ENCODE results near the gene ADGRA1.
"Not testable (repeated sequence)": the region's sequence is repeated elsewhere in the genome, so short reads cannot be mapped to it uniquely, and the experiment has no call there.

The ADGRA1 gene

DNA sequence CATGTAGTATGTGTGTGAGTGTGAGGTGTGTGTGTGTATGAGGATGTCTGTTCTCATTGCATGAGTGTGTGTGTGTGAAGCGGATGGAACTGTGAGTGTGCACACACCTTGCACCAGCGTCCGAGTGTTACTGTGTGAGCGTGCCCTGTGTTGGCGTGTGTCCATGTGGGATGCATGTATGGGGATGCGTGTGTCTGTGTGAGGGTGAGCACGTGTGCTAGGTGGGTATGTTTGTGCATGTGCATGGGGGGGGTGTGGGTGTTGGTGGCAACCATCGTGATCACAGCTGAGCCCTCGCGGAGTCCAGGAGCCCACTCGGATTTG is 78.7 kb downstream of the ADGRA1 start:
- no peak for DNase-seq

DNA sequence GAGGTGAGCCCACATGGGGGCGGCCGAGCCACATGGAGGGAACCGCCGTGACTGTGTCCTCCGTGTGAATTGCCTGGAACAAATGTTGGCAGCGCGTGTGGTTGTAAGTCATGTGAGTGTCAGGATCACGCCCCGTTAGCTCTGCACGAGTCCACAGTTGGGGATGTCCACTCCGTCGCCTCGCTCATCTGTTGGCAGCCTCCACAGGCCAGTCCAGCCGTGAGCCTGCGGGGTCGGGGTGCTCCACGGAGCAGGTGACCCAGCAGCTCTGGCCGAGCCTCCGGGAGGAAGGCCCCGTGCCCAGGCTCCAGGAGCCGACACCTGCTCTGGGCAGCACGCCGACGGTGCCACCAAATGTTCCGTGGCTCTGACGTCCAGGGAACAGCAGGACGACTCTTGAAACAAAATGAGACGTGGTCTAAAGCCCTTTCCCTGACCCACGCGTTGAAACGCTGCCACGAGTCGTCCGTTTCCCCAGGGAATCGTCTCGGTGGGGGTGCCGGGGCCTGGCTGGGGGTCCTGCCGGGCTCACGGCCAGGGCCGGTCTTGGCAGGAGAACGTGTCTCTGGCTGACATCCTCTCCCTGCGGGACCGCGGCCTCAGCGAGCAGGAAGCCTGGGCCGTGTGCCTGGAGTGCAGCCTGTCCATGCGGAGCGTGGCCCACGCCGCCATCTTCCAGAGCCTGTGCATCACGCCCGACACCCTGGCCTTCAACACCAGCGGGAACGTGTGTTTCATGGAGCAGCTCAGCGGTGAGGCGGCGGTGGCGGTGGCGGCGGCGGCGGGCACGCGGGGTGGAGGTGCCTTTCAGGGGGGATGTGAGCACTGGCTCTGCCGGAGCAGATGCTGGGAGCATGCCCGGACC is 79.3 kb downstream of the ADGRA1 start:
- no peak for DNase-seq

DNA sequence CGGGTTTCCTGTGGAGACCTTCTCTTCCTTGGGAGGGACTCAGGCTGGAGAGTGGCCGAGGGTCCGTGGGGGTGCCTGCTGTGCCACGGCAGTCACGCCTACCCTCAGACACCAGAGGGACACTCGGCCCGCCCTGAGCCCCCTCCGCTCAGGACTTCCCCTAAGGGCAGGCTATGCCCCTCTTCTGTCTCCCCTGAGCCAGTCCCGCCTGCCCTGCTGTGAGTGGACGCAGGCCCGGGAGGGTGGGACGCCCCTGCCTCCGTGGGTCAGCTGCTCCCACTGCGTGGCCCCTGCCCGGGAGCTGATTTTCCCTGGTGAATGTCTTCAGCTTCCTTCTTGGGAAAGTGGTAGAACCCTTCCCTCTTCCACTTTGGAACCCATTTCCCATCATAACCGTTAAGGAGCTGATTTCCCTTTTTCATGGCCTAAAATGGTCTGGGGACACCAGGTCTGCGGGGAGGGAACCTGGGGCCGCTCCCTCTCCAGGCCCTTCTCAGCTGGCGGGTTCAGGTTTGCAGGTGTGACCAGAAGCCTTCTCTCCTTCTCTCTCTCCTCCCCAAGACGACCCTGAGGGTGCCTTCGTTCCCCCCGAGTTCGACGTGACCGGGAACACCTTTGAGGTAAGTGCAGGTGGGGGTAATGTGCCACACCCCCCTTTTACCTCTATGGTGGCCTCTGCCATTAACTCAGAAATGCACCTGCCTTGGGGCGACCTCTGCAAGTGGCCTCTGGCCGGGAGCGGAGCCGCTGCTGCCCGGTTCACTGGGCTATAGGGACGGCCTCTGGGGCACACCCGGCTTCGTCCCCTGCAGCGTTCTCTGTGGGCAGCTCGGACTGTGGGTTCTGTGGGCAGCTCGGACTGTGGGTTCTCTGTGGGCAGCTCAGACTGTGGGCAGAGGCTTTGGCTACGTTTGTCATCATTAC is 80.2 kb downstream of the ADGRA1 start:
- no peak for DNase-seq

DNA sequence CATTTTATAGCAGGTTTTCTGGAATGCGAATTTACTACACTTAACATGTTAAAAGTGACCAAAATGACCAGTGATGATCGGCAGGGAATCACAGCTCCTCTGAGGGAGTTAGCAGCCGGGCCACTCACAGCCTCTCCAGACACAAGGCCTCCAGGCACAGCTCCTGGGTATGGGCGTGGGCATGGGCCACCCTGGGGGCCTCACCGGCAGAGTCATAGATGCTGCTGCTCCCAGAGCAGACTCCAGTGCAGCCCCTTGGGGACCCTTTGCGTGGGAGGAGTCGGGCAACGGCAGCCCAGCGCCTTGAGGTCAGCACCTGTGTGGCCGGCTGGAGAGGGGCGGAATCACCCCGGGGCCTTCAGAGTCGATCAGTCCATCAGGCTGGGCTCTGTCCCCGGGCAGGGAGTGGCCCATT is 80.9 kb downstream of the ADGRA1 start:
- no peak for DNase-seq

DNA sequence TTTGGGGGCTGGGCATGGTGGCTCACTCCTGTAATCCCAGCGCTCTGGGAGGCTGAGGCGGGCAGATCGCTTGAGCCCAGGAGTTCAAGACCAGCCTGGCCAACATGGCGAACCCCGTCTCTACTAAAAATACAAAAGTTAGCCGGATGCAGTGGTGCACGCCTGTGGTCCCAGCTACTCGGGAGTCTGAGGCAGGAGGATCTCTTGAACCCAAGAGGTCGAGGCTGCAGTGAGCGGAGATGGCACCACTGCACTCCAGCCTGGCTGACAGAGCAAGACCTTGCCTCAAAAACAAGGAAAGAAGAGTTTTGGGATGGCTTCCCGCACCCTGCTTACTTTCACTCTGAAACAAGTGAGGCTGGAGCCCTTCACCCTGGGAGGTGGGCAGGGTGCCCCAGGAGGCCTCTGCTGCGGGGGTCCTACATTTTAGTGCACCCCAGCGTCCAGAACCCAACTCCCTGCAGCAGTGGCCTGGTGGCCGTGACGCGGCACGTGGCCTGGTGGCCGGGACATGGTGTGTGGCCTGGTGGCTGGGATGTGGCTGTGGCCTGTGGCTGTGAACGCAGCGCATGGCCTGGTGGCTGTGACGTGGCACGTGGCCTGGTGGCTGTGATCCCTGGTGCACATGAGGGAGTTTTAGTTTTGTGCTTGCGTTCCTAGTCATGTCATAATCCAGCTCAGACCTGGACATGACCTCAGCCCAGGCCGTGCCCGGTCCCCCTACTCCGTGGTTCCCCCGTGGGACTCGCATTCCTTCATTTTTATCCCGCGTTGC is 81.6 kb downstream of the ADGRA1 start:
- DNase-seq, result no peak

DNA sequence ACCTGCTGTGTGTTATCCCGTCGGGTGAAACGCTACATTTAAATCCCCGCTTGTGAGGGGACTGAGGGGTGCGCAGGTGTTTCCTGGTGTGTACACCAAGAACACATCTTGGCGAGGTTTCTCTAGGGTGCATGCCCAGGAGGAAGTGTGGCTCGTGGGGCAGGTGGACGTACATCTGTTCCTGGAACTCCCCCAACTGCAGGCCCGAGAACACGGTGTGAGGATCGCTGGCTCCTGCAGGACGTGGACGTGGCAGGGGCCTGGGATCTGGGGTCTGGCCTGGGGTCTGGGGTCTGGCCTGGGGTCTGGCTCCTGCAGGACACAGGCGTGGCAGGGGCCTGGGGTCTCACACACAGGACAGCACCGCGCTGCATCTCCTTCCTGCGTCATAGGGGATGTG is 82.4 kb downstream of the ADGRA1 start:
- no peak for DNase-seq

DNA sequence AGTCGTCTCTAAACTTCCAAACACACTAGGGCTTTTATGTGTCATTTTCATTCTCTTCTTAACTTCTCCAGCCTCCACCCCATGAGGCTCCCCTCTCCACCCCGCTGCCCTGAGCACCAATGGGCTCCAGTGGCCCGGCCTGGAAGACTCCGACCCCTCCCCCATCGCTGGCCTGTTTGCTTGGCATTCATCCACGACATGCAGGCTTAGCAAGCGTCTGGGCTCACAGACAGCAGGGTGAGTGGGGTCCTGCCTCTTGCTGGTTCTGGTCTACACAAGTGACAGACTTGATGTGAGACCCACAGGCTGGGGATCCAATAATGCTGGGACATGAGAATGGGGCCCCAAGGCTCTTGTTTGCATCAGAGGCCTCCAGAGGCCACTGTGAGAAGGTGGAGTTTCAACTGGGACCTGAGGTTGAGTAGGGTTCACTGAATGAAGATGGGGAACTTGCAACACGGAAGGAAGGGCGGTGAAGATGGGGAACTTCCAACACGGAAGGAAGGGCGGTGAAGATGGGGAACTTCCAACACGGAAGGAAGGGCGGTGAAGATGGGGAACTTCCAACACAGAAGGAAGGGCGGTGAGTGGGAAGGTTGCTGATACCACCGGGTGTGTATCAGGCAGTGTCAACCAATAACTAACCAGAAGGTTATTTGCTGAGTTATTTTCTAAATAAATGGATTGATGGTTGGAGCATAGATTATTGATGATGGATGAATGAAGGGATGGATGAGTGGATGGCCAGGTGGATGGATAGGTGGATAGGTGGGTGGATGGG is 86.3 kb downstream of the ADGRA1 start:
- DNase-seq, result no peak

DNA sequence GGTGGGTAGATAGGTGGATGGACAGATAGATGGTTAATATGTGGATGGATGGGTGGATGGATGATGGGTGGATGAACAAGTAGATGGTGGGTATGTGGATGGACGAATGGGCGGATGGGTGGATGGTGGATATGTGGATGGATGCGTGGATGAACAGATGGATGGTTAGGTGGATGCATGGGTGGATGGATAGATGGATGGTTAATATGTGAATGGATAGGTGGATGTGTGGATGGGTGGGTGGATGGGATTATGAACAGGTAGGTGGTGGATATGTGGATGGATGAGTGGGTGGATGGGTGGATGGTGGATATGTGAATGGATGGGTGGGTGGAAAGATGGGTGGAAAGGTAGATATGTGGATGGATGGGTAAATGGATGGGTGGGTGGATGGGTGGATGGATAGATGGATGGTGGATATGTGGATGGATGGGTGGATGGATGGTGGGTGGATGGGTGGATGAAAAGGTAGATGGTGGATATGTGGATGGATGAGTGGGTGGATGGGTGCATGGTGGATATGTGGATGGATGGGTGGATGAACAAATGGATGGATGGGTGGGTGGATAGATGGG is 87.1 kb downstream of the ADGRA1 start:
- no peak for DNase-seq

DNA sequence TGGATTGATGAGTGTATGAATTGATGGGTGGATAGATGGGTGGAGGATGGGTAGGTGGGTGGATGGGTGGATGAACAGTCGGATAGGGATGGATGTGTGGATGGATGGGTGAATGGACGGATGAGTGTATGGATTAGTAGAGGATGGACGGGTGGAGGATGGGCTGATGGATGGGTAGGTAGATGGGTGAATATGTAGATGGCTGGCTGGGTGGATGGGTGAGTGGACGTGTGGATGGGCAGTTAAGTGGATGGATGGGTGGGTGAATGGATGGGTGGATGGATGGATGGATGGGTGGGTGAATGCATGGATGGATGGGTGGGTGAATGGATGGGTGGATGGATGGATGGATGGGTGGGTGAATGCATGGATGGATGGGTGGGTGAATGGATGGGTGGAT is 87.9 kb downstream of the ADGRA1 start:
- DNase-seq, result not testable (repeated sequence)

DNA sequence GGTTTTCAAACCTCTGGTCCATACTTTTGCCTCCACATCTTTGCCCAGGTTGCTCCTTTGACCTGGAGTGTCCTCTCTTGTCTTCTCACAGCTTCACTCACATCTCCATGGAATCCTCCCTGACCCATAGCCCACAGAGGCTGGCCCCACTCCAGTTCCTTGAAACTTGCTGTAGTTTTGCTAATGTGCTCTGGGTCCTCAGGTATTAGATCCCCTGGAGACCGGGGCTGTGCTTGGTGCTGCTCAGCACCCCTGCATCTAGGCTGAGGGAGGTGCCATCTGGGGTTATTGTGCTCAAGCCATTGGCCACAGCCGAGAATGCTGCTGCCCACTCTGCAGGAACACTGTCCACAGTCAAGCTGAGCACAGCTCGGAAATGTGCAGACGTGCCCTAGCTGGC is 88.8 kb downstream of the ADGRA1 start:
- DNase-seq, result no peak

DNA sequence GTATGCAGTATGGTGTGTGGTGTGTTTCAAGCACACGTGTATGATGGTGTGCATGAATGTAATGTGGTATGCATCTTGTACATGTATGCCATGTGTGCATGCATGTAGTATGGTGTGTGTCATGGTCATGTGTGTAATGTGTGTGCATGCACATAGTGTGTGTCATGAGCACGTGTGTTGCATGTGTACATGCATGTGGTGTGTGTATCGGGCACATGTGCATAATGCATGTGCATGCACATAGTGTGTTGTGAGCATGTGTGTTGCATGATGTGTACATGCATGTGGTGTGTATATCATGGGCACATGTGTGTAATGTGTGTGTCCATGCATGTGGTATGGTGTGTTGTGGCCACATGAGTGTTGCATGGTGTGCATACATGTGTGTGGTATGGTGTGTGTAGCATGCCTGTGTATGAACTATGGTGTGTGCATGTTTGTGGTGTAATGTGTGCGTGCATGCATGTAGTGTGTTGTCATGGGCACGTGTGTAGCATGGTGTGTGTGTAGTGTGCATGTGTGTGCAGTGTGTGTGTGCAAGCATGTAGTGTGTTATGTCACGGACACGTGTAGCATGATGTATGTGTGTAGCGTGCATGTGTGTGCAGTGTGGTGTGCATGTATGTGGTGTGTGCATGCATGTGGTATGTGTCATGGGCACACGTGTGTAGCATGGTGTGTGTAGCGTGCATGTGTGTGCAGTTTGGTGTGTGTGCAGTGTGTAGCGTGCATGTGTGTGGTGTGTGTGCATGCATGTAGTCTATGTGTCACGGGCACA is 89.8 kb downstream of the ADGRA1 start:
- DNase-seq, result no peak

DNA sequence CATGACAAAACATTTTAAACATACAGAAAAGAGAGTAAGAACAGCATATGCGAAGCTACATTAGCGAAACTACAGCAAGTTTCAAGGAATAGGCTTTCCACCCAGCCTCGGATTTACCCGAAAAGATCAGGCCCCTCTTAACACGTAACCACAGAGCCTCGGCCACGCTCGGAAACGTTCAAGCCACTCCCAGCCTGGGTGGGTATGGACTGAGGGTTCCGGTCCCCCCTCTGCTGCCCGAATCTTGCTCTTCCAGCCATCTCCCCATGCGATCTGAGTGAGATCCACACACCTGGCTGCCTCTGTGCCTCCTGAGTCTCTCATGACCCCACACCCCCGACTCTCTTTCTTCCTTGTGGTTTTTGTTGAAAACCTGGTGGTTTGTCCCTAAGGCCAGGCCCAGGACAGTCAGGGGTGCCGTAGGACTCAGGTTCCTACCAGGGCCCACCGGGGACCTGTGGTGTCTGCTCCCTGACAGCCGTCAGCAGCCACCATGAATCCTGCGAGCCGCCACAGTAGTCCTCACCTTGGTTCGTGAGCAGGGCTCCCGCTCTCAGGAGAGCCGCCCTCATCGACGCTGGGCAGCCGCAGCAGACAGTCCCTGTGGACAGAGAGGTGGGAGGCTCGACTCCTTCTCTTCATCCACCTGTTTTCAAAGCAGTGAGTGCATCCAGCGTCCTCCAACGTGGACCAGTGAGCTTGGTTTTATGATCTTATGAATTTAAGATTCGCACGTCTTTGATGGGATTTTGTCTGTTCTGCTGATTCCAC is 90.8 kb downstream of the ADGRA1 start:
- DNase-seq, result no peak

DNA sequence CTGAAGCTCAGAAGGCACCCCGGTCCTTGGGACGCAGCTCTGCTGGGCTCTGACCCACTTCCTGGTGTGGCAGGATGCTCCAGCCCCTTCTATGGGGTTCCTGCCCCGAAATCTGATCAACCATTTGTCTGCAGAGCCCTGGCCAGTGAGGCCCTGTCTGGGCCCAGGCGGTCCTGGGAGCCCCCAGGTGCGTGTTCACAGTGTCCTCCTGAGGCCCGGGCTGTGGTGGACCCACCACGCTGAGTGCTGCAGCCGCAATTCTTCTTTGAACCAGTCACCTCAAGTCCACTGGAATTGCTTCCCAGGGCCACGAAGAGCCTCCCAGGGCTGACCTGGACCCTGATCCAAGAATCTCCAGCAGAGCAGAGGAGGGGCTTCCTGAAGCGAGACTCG is 91.4 kb downstream of the ADGRA1 start:
- no peak for DNase-seq

DNA sequence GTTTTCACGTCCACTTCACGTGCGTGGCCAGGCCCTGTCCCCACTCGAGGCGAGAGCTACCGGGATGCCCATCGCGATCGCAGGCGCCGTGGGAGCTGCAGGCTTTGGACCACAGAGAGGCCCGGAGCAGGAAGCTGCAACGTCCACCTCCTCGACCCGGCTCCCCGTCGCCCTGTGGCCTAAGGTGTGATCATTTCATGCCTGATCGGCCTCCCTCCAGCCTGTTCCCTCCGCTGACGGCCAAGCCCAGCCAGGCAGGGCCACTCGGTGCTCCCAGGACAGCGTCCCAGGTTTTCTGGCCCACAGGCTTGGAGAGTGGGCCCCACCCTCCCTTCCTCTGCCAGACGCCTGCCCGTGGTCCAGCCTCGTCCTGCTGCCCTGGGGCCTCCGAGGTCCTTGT is 91.9 kb downstream of the ADGRA1 start:
- no peak for DNase-seq

DNA sequence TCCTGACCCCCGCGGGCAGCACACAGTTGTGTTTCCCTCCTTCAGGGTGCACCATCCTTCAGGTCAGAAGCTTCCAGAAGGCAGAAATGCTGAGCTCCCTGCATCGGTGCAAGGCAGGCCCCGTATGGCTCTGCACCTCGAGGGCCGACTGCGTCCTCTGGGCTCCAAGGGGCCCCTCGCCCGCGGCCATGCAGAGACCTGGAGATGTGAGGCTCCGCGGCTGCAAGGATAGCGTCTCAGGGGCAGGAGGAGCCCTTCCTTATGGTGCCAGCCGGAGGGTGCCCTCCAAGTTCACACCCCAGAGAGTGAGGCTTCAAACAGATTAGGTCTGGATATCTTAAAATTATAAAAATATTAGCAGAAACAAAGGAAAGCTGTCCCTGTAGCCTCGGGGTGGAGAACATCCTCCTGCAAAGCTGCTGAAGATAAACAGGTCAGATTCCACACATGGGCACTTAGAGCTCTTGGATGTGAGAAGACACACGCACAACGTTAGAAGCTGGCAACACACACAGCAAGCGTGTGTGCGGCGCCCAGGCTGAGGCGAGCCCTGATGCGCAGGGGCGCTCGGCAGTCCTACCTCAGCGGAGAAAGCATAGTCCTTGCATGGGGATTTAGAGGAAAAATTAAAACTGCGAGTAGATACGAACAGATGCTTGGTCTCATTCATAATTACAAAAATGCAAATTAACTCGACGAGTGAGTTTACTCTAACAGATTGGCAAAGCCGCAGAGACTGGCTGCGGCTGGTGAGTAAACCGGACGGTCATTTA is 92.7 kb downstream of the ADGRA1 start:
- DNase-seq, result no peak

DNA sequence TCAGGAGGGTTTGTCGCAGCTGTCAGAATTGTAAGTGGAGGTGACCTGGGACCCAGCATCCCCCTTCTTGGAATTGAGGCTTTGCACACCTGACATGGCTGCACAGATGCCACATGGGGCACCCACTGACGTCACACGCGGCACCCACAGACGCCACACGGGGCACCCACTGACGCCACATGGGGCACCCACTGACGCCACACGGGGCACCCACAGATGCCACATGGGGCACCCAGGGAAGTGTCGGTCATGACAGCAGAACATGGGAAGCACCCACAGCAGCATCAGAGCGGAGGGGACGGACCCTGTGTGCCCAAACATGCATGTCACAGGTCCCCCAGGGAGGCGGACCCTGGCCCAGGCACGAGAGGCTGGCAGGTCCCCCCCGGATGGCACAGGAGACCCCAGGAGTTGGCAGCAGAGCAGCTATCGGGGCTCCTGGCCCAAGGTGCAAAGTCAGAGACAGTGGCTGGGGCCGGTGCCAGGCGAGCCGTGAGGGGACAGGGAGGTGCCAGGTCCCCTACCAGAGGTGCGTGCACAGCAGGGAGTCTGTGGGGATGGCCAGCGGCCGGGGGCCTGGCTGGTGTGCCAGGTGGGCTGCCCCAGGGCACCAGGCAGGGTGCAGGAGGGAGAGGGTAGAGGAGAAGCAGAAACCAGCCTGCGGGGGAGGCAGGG is 93.4 kb downstream of the ADGRA1 start:
- no peak for DNase-seq

All from stimulated activated CD8-positive, alpha-beta memory T cell treated with anti-CD3 and anti-CD28 coated beads, Interleukin-4, amount 100 ng/mL, for 48 hours (primary cell).